22Rv1 (cell line): ENCODE results near the gene ARID1B.

Experiments
- ZFX ChIP-seq: fragments of 450-650 bp; IDR thresholded peaks from 2 replicates; pipeline ENCODE4 v1.6.1; 2017; ENCODE audit warnings: antibody characterized with exemption, borderline replicate concordance
- TF ChIP-seq, protein P1 (sequence below): fragments of 450-650 bp; IDR thresholded peaks from 2 replicates; pipeline ENCODE4 v1.5.1; 2017; ENCODE audit warnings: mild to moderate bottlenecking

DNA sequence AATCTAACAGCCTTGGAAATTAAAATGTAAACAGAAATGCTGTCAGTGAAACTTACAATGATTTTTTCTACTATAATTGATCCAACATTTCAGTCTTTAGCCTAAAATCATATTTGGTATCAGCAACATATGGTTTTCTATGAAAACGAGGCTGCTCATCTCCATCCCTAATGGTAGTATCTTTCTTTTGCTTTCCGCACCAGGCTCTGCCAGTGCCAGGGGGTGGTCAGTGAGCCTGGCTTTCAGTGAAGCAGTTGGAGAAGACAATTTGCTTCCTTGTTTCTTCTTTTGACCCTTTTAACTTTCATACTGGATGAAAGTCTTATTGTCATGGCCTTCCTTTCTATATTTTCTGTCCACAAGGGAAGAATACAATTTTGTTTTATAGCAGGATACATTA, 258.4 kb downstream of the ARID1B start:
- TF ChIP-seq, protein P1, sequence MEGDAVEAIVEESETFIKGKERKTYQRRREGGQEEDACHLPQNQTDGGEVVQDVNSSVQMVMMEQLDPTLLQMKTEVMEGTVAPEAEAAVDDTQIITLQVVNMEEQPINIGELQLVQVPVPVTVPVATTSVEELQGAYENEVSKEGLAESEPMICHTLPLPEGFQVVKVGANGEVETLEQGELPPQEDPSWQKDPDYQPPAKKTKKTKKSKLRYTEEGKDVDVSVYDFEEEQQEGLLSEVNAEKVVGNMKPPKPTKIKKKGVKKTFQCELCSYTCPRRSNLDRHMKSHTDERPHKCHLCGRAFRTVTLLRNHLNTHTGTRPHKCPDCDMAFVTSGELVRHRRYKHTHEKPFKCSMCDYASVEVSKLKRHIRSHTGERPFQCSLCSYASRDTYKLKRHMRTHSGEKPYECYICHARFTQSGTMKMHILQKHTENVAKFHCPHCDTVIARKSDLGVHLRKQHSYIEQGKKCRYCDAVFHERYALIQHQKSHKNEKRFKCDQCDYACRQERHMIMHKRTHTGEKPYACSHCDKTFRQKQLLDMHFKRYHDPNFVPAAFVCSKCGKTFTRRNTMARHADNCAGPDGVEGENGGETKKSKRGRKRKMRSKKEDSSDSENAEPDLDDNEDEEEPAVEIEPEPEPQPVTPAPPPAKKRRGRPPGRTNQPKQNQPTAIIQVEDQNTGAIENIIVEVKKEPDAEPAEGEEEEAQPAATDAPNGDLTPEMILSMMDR, result no peak
- TF ChIP-seq ZFX, result no peak
